Parathyroid adenoma (tissue), 2 donors: ENCODE measurements around the gene GAL3ST3.
A peak's percentile ranks its signal among the peaks of the same experiment; 100 is the strongest.

Experiments
- H2AFZ ChIP-seq: fragments of 300-600 bp; sonication (generic); one replicate; pipeline ENCODE4 v1.7.0; 2017; ENCODE audit warnings: antibody characterized with exemption, mild to moderate bottlenecking
- H3K27ac ChIP-seq: fragments of 300-600 bp; sonication (generic); one replicate; pipeline ENCODE4 v1.7.0; 2017
- H3K27me3 ChIP-seq: fragments of 300-600 bp; sonication (generic); one replicate; pipeline ENCODE4 v1.7.0; 2017; ENCODE audit warnings: low read length; ENCODE audit not compliant: control insufficient read depth, insufficient read depth
- H3K36me3 ChIP-seq: fragments of 300-600 bp; sonication (generic); one replicate; pipeline ENCODE4 v1.7.0; 2017; ENCODE audit warnings: low read length; ENCODE audit not compliant: control insufficient read depth, insufficient read depth
- H3K4me1 ChIP-seq: fragments of 300-600 bp; sonication (generic); one replicate; pipeline ENCODE4 v1.7.0; 2017; ENCODE audit warnings: control low read depth
- H3K4me2 ChIP-seq: fragments of 300-600 bp; sonication (generic); one replicate; pipeline ENCODE4 v1.7.0; 2017; ENCODE audit warnings: low read length
- H3K4me3 ChIP-seq: fragments of 300-600 bp; sonication (generic); one replicate; pipeline ENCODE4 v1.7.0; 2017; ENCODE audit warnings: low read depth, low read length
- H3K79me2 ChIP-seq: fragments of 300-600 bp; sonication (generic); one replicate; pipeline ENCODE4 v1.7.0; 2017; ENCODE audit warnings: control low read depth
- H3K9ac ChIP-seq: fragments of 300-600 bp; sonication (generic); one replicate; pipeline ENCODE4 v1.7.0; 2017; ENCODE audit warnings: mild to moderate bottlenecking
- H3K9me3 ChIP-seq: fragments of 300-600 bp; sonication (generic); one replicate; pipeline ENCODE4 v1.7.0; 2017; ENCODE audit warnings: low read length; ENCODE audit not compliant: control insufficient read depth
- TF ChIP-seq, protein P1 (sequence below): fragments of 300-600 bp; sonication (generic); IDR thresholded peaks from one replicate; pipeline ENCODE4 v1.7.0; 2017; ENCODE audit warnings: antibody characterized with exemption, mild to moderate bottlenecking
- donor health status: primary hyperparathyroidism.

Gene GAL3ST3

DNA sequence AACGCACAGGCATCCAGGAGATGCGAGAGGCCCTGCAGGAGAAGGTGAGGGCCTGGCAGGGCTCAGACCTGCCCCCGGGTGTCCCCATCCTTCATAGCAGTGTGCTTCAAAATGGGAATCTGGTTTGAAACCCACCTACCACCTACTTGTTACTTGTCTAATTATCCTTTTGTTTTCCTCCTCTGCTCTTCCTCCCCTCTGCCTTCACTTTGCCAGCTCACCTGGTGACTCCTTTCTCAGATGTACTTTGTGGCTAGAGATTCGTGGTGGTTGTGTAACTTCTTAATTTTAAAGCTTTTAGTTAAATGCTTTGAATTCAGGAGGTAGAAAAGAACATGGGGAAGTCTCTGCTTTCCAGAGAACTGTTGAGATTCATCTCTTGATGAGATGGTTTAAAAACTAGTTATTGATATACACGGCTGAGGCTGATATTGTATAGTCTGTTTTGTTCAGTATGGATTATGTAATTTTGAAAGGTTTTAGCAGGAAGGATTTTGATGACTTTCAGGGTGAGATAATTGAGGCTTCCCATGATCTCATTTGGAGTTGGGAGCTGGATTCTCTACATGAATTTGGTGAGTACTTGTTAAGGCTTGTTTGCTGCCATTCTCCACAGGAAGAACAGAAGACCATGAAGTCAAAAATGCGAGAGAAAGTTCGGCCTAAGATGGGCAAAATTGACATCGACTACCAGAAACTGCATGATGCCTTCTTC, 11.2 kb upstream of the GAL3ST3 start:
- H3K4me3 ChIP-seq: no peak overlapping the region
- H3K27me3 ChIP-seq: no peaks in the 10 kb centered on the region
- H3K36me3 ChIP-seq: no peaks in the 10 kb centered on the region
- no peak overlapping the region for H3K4me2 ChIP-seq
- no peaks in the 10 kb centered on the region for H3K4me1 ChIP-seq
- TF ChIP-seq, protein P1, sequence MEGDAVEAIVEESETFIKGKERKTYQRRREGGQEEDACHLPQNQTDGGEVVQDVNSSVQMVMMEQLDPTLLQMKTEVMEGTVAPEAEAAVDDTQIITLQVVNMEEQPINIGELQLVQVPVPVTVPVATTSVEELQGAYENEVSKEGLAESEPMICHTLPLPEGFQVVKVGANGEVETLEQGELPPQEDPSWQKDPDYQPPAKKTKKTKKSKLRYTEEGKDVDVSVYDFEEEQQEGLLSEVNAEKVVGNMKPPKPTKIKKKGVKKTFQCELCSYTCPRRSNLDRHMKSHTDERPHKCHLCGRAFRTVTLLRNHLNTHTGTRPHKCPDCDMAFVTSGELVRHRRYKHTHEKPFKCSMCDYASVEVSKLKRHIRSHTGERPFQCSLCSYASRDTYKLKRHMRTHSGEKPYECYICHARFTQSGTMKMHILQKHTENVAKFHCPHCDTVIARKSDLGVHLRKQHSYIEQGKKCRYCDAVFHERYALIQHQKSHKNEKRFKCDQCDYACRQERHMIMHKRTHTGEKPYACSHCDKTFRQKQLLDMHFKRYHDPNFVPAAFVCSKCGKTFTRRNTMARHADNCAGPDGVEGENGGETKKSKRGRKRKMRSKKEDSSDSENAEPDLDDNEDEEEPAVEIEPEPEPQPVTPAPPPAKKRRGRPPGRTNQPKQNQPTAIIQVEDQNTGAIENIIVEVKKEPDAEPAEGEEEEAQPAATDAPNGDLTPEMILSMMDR: no peak
- no peak overlapping the region for H3K27ac ChIP-seq
- no peak overlapping the region for H2AFZ ChIP-seq
- no peaks in the 10 kb centered on the region for H3K9me3 ChIP-seq
- H3K9ac ChIP-seq: no peak overlapping the region
- H3K79me2 ChIP-seq: no peaks in the 10 kb centered on the region

DNA sequence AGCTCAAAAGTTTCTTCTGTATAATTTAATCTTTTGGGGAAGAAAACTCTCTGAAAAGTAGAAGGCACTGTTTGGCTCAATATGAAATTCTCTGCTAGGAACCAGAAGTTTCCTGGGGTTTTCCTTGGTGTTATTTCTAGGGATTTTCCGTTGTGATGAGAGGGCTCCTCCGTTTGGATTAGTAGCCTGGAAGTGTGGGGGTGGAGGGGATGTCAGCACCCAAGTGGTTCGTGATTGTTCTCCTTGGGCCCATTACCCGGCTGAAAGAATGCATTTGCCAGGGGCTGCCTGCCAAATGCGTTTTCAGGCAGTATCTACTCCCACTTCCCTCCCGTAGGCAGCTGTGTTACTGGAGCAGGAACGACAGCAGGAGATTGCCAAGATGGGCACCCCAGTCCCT, 7.5 kb upstream of the GAL3ST3 start:
- no peaks in the 10 kb centered on the region for H3K9me3 ChIP-seq
- no peak overlapping the region for H3K4me2 ChIP-seq
- H3K27ac ChIP-seq: no peak overlapping the region
- H3K4me3 ChIP-seq: no peak overlapping the region
- H3K27me3 ChIP-seq: no peaks in the 10 kb centered on the region
- H3K9ac ChIP-seq: no peak overlapping the region
- H3K4me1 ChIP-seq: peaks cover 3% of the 10 kb centered on the region
- H2AFZ ChIP-seq: no peak overlapping the region
- H3K36me3 ChIP-seq: no peaks in the 10 kb centered on the region
- peaks cover 10% of the 10 kb centered on the region for H3K79me2 ChIP-seq
- TF ChIP-seq, protein P1: no peak

DNA sequence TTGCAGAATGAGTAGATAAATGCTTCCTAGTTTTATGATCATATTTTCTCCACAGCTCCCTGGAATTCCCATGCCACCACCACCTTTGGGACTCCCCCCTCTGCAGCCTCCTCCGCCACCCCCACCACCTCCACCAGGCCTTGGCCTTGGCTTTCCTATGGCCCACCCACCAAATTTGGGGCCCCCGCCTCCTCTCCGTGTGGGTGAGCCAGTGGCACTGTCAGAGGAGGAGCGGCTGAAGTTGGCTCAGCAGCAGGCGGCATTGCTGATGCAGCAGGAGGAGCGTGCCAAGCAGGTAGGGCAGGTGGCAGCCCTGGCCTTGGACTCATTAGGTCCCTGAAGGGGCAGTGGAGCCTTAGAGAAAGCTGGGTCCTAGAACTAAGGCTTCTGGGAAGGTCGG, 6.1 kb upstream of the GAL3ST3 start:
- Histone ChIP-seq H3K9me3 (no peaks in the 10 kb centered on the region), H3K27ac (no peak overlapping the region), H3K4me3 (no peak overlapping the region), H3K79me2 (peaks cover 10% of the 10 kb centered on the region), H3K4me2 (no peak overlapping the region), H3K36me3 (no peaks in the 10 kb centered on the region), H3K9ac (no peak overlapping the region), H3K4me1 (peaks cover 11% of the 10 kb centered on the region), H2AFZ (no peak overlapping the region), H3K27me3 (no peaks in the 10 kb centered on the region)
- TF ChIP-seq, protein P1: no peak

DNA sequence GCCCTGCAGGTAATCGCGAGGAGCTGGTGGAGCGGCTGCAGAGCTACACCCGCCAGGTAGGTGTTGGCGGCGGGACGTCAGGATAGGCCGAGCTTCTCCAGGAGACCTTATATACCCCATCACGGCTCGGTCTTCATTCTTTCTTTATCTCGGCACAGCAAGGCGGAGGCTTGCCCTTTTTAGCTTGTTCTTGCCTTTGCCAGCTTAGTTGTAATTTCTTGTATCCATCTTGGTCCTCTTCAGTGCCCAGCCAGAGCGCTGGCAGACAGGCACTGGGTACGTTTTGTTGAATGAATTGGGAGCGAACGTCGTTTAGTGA, 3.7 kb upstream of the GAL3ST3 start:
- H3K4me3 ChIP-seq: peak overlapping the region; percentile 92
- no peaks in the 10 kb centered on the region for H3K9me3 ChIP-seq
- H3K9ac ChIP-seq: peak overlapping the region; percentile 37
- TF ChIP-seq, protein P1: no peak
- H3K4me2 ChIP-seq: peak overlapping the region; percentile 64
- H3K79me2 ChIP-seq: peaks cover 10% of the 10 kb centered on the region
- H3K4me1 ChIP-seq: peaks cover 14% of the 10 kb centered on the region
- H3K27ac ChIP-seq: peak overlapping the region; percentile 72
- no peaks in the 10 kb centered on the region for H3K36me3 ChIP-seq
- H3K27me3 ChIP-seq: no peaks in the 10 kb centered on the region
- peak overlapping the region; percentile 89 for H2AFZ ChIP-seq
